ENCODE results near the gene CAPN5. TPM values are rescaled to one million over a fixed set of nuclear protein-coding genes. Genes with fewer than 3 reads are reported as not detected.

The CAPN5 gene
- total and polyA plus RNA-seq, 7 donors, result 0.59 to 1.8 (median 0.88) TPM

GRCh38 chr11:77081976-77082836, 15.4 kb downstream of the CAPN5 start:
- peak in 2 of 4 donors; percentile 17 to 33 for ATAC-seq
- peak; percentile 16 to 23 for DNase-seq

GRCh38 chr11:77082838-77083565, 16.2 kb downstream of the CAPN5 start:
- Histone ChIP-seq H3K27me3 (ENCODE audit: insufficient read depth in 3 of 3, low read length in 2 of 3) (no peaks in the 10 kb centered on the region), H3K27ac (peak overlapping the region; percentile 30), H3K36me3 (ENCODE audit: insufficient read depth in 1 of 2, low read depth in 1 of 2) (no peaks in the 10 kb centered on the region), H3K9me3 (peaks cover 3% of the 10 kb centered on the region), H3K4me1 (peaks cover 3% of the 10 kb centered on the region), H3K4me3 (no peak overlapping the region)
- DNase-seq (peak; percentile 61 to 78), ATAC-seq (peak; percentile 15 to 73 (median 54))
- intact Hi-C loops (cut with DNase I), result no loop called here
- WGBS, 3 donors, result 64 to 73% (median 71%) methylated on average over 15 of the region's 15 CpGs
- no peak for TF ChIP-seq CTCF (IDR thresholded peaks at IDR 0.05)

More at GRCh38 chr11:77081976-77082836, 15.4 kb downstream of the CAPN5 start:
- Histone ChIP-seq H3K36me3 (ENCODE audit: insufficient read depth in 1 of 2, low read depth in 1 of 2) (no peaks in the 10 kb centered on the region), H3K27ac (peak overlapping the region; percentile 30), H3K27me3 (ENCODE audit: insufficient read depth in 3 of 3, low read length in 2 of 3) (no peaks in the 10 kb centered on the region), H3K4me3 (no peak overlapping the region), H3K9me3 (peaks cover 3% of the 10 kb centered on the region), H3K4me1 (peaks cover 3% of the 10 kb centered on the region)
- WGBS, 3 donors, result 57 to 66% (median 59%) methylated on average over 10 to 11 of the region's 11 CpGs
- TF ChIP-seq CTCF (IDR thresholded peaks at IDR 0.05), result no peak
- intact Hi-C loops (cut with DNase I), result no loop called here

DNA sequence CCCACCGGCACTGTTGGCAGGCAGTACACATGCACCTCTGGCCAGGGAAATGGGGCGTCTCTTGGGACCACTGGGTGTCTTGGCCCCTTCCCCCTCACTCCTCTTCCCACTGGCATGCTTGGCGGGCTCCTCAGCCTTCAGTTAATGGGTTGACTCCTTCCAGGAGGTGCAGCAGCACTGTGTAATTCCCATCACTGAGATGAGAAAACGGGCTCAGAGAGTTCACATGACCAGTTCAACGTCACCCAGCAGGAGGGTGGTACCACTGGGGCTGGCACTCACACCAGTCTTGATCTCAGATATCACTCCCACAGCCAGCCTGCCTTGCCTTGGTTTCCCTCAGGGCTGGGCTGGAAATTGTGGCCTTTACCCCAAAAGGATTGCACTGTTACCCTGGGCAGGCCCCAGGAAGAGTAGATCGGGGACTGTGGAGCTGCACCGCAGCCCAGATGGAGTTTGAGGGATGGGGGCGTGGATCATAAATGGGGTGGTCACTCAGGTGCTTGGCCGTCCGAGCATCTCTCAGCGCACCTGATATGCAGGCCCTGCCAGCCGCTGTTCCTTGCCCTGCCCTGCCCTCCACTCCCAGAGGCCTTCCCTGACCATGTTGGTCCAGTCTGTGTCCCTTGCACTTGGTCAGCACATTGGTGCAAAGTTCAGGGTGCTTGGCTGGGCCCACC, 16.9 kb downstream of the CAPN5 start:
- intact Hi-C loops (cut with DNase I), result no loop called here
- H3K4me3 ChIP-seq, result no peak overlapping the region
- H3K4me1 ChIP-seq, result peaks cover 3% of the 10 kb centered on the region
- ATAC-seq (no peak), DNase-seq (peak in 1 of 2 donors; percentile 25)
- no peaks in the 10 kb centered on the region for H3K36me3 ChIP-seq (ENCODE audit: insufficient read depth in 1 of 2, low read depth in 1 of 2)
- H3K9me3 ChIP-seq, result peaks cover under 1% of the 10 kb centered on the region
- H3K27me3 ChIP-seq (ENCODE audit: insufficient read depth in 3 of 3, low read length in 2 of 3), result no peaks in the 10 kb centered on the region
- TF ChIP-seq CTCF (IDR thresholded peaks at IDR 0.05), result no peak
- no peak overlapping the region for H3K27ac ChIP-seq
- WGBS, 3 donors, result 83 to 91% (median 86%) methylated on average over 12 of the region's 12 CpGs

DNA sequence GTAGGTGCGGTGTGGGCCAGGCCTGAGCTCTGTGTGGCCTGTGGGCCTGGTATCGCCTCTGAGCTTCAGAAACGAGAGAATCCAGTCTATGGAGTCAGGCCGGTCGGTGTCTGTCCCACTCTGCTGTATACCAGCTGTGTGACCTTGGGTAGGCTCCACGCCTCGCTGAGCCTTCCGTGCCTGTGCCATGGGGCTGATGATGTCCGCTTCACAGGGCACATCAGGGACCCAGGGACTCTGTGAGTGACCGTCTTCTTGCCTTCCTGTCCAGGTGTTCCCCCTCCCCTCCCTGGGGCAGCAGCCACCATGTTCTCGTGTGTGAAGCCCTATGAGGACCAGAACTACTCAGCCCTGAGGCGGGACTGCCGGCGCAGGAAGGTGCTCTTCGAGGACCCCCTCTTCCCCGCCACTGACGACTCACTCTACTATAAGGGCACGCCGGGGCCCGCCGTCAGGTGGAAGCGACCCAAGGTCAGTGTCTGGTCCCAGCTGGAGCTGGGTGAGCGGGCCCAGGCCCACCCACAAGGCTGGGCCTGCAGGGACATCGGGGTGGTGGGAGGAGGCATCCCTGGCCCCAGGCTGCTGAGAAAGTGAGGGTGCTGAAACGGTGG, 17.9 kb downstream of the CAPN5 start:
- DNase-seq (peak in 1 of 2 donors; percentile 44), ATAC-seq (no peak)
- Histone ChIP-seq H3K4me3 (no peak overlapping the region), H3K9me3 (no peaks in the 10 kb centered on the region), H3K27me3 (ENCODE audit: insufficient read depth in 3 of 3, low read length in 2 of 3) (no peaks in the 10 kb centered on the region), H3K4me1 (peaks cover 3% of the 10 kb centered on the region), H3K36me3 (ENCODE audit: insufficient read depth in 1 of 2, low read depth in 1 of 2) (no peaks in the 10 kb centered on the region), H3K27ac (no peak overlapping the region)
- WGBS, 3 donors, result 90 to 92% (median 90%) methylated on average over 24 to 25 of the region's 25 CpGs
- no peak for TF ChIP-seq CTCF (IDR thresholded peaks at IDR 0.05)
- intact Hi-C loops (cut with DNase I), result no loop called here
